LNCAP (cell line): ENCODE measurements around the gene AHDC1.

ENCODE experiments used
- TF ChIP-seq, protein P1 (sequence below): fragments of 450-650 bp; IDR thresholded peaks from 2 replicates; pipeline ENCODE4 v1.5.1; 2017; ENCODE audit warnings: mild to moderate bottlenecking

AHDC1 gene

DNA sequence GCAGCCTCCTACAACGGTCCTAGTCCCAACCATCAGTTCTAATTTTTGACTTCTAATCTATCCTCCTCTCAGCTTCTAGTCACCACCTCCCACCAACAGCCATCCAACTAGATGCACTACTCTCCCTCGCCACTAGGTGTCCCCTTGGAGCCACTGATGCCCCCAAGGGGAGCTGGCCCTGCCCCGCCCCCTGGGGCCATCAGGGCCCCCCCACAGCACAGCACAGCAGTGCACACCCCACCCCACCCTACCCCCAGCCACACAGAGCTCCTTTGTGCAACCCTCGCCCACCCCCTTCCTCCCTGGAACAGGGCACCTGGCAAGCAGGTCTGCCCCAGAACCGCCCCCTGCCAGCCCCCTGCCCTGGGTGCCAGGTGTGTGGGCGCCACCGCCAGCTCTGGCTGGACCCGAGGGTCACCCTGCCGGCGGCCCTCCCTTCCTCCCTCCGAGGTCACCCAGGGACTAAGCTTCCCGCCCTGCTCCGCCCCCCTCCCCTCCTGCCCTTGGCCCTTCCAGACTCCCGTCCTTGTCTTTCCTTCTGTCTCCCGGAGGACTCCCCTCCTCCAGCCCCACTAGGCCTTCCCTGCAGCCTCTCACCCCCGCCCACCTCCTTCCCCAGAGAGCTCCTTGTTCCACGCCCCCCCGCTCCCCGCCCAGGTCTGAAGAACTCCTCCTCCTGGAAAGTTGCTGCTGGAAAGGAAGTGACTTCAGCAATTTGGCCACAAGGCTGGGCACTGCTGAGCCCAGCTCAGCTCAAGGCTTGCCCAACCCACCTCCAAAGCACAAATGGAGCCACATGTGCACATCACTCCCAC lies 47.0 kb downstream of the AHDC1 start:
- TF ChIP-seq, protein P1, sequence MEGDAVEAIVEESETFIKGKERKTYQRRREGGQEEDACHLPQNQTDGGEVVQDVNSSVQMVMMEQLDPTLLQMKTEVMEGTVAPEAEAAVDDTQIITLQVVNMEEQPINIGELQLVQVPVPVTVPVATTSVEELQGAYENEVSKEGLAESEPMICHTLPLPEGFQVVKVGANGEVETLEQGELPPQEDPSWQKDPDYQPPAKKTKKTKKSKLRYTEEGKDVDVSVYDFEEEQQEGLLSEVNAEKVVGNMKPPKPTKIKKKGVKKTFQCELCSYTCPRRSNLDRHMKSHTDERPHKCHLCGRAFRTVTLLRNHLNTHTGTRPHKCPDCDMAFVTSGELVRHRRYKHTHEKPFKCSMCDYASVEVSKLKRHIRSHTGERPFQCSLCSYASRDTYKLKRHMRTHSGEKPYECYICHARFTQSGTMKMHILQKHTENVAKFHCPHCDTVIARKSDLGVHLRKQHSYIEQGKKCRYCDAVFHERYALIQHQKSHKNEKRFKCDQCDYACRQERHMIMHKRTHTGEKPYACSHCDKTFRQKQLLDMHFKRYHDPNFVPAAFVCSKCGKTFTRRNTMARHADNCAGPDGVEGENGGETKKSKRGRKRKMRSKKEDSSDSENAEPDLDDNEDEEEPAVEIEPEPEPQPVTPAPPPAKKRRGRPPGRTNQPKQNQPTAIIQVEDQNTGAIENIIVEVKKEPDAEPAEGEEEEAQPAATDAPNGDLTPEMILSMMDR, result peak; percentile 87

DNA sequence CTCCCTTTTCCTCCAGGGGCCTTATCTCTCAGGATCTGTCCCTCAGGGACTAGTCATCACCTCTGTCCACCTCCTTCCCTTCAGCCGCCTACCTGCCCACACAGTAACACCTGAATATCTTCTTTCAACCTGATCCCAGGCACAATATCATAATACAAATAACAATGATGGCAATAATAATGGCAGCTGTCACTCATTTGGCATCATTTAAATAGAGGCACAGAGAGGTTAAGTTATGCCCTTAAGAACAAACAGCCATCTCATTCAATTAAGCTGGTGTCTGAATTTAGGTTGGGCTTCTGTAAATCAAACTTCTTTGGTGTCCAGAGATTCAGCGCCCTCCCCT lies 47.5 kb downstream of the AHDC1 start:
- TF ChIP-seq, protein P1, result no peak

DNA sequence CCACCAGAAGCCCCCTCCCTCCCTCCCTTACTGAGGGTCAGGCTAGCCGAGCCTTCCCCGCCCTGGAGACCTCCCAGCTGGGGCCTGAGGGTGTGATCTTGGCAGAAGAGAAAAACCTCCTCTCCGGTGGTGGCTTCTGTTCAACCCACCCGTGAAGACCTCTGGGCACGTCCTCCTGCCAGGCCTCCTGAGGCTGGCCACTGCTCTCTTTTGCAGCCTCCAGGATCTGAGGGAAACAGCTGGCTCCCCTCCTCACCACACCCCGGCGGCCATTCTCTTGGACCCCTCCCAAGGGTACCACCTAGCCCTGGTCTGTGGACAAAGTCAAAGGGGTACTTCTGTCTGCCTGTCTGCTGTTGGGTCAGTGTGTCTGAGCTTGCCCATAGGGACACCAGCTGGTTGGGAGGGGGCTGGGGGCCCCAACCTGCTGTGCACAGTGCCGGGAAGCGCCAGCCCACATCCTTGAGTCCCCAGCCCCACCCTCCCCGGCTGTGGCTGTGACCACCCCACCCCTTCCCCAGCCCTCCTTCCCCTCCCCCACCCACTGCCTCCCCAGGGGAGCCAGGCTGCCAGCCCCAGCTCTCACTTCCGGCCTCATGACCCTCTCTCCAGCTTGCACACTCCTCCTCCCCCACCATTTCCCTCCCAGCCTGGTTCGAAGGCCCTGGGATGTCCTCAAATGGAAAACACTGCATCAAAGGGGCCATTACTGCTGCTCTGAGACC lies 48.1 kb downstream of the AHDC1 start:
- TF ChIP-seq, protein P1, result no peak

DNA sequence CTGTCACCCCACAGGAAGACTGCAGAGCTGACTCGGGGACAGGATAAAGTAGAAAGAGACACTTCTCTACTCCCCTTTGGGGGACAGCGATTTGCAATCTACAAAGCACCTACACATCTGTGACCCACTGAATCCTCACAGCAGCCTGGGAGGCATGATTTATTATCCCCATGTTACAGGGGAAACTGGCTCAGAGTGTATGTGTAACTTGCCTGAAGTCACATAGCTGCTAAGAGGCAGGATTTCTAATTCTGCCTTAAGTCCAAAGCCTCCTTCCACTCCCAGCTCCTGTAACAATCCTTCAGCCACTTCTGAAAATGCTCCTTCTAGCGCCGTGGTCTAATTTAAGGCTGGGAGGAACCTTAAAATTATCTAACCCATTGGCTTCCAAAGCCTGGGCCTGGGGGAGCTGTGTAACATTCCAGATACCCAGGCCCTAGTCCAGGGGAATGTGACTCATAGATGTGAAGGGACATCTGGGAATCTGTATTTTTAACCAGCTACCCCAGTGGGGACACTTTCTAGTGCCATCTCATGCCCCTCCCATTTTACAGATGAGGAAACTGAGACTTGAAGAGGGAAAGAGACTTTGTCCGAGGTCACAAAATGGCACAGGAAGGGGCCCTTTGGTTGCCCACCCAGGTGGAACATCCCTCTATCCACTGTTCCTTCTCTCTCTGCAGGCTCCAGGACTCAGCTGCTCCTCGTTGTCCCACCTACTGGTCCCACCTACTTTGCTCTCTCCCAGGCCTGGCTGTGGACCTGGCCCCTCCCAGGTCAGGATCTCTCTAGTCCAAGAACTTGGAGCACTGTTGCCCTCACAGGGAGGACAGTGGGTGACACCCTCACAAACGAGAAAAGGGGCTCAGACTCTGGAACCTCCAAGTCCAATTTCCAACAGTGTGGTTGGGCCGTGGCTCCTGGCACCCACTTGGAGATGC lies 48.9 kb downstream of the AHDC1 start:
- TF ChIP-seq, protein P1, result no peak

DNA sequence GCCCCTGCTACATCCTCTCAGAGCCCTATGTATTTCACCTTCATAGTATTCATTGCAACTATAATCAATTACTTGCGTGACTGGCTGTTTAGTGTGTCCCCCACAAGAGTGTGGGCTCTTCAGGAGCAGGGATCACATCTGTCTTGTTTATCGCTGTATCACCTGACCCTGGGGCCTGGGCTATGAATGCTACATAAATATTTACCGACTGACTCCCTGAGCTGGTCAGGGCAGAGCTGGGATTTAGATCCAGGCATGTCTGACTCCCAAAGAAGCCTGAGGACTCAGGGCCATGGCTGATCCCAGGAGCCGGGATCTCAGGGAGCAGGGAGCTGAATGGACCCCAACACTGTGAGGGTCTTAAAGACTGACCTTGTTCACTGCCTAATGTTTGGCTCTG lies 49.7 kb downstream of the AHDC1 start:
- TF ChIP-seq, protein P1, result no peak

DNA sequence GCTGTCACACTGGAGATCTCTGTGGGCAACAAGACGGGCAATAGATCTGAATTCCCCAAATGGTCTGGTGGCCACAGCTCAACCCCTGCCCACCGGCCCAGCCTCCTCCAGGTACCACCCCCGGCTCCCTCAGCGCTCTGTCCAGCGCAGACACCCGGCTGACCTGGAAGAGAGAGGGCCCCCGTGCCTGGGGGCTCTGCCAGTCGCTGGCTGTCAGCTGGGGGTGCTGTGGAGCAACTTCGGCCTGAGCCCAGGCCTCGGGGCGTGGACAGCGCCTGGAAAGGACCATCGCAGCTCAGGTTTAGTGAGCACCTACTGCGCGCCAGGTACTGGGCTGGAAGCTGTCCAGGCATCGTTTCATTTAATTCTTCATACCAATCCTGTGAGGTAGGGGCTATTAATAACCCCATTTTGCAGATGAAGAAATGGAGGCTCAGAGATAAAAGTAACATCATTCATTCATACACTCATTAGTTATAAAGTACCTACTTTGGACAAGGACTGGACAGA lies 51.0 kb downstream of the AHDC1 start:
- TF ChIP-seq, protein P1, result no peak

DNA sequence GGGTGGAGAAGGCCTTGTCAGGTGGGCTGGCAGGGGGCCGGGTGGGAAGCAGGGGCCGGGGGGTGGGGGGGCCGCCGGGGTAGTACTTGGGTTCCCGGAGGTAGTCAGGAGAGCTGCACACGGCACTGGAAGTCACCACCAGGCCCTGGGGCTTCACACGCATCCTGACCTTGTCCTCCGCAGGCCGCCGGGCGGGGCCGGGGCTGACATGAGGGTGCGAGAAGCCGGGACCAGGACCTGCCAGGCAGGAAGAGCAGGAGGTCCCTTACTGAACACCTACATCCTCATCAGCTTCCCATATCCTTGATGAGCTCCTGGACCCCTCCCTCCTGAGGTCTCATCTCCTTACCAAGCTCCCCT lies 52.0 kb downstream of the AHDC1 start:
- TF ChIP-seq, protein P1, result no peak
